ENCODE measurements around the gene MOCS3. TPM values are rescaled to one million over a fixed set of nuclear protein-coding genes. Genes with fewer than 3 reads are reported as not detected.

MOCS3 gene
- total and polyA plus RNA-seq, 2 donors (not counting 3 experiments of a cell fraction or from before 2014, with no cell fraction given), result 3.2 to 3.6 TPM

DNA sequence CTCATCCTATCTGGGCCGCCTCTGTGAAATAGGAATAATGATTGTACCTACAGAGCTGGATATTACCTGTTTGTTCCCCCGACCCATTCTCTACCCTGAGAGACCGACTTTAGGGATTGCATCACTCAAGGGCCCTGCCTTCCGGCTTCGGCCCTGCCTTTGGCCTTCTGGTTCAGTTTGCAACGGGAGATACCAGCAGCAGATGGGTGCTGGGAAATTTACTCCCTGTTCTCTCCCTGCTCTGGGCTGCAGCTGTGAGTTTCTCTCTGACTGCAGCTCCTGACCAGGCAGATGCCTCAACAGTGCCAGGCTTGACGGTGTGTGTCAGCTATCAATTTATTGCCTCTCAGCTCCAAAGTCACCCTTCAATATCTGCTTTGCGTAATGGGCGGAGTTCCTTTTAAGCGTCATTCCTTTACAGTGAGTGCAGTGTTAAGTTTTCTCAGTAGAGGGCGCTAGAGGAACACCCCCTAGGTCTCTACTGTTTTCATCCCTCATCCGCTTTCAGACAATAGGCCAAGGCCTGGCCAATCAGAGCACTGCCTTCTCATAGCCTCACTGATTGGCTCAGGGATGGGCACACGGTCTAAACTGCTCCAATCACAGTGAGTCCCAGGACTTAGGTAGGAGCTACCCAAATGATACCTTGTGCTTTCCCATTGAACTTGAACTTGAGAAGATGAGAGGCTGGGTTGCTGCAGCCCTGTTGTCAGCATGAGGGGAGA is 34.3 kb downstream of the MOCS3 start:
- no peak overlapping the region for H3K27ac ChIP-seq (ENCODE audit: insufficient read depth, low read depth, low read length)
- no peaks in the 10 kb centered on the region for H3K79me2 ChIP-seq (ENCODE audit: control insufficient read depth, insufficient read depth, low read length)
- peaks cover 4 to 6% of the 10 kb centered on the region in 2 experiments for H3K27me3 ChIP-seq (ENCODE audit: control insufficient read depth in 2 of 2, insufficient read depth in 2 of 2, low read length in 2 of 2)
- ChIA-PET CTCF (interaction anchor here (0.7 to 10.1 kb wide), 12 partner anchors 8 to 361 kb away, joined by 3 to 311 read pairs (median 4); no protein-coding TSS in a partner anchor), POLR2A (interaction anchor here (0.6 kb wide), 1 partner anchor 560 kb away, joined by 4 read pairs; no protein-coding TSS in a partner anchor)
- no peaks in the 10 kb centered on the region for H4K20me1 ChIP-seq (replicated peaks; ENCODE audit: control insufficient read depth, extremely low read depth, insufficient read depth, low read length)
- no peak overlapping the region for H2AFZ ChIP-seq (ENCODE audit: low read depth, low read length)
- intact Hi-C loops (cut with micrococcal nuclease) (loop anchor here (1.0 kb wide), 1 partner anchor 313 kb away; no protein-coding TSS in a partner anchor), dilution Hi-C loops (cut with MboI; ENCODE audit: extremely low pct_ligation_motif_present, low sequenced_read_pairs) (no loop called here)
- no peak overlapping the region for H3K4me2 ChIP-seq (ENCODE audit: insufficient read depth, low read length)
- FAIRE-seq (peak; percentile 75), DNase-seq (ENCODE audit: low read depth, low spot score) (peak; percentile 69)
- H3K36me3 ChIP-seq (ENCODE audit: control insufficient read depth in 2 of 2, extremely low read depth in 1 of 2, insufficient read depth in 2 of 2, low read length in 2 of 2), result no peaks in the 10 kb centered on the region
- H3K9me1 ChIP-seq (replicated peaks; ENCODE audit: control insufficient read depth, extremely low read depth, insufficient read depth, low read length), result no peaks in the 10 kb centered on the region
- H3K9me3 ChIP-seq (replicated peaks; ENCODE audit: control insufficient read depth, insufficient read depth, low read length), result no peaks in the 10 kb centered on the region
- H3K9ac ChIP-seq (replicated peaks; ENCODE audit: extremely low read depth, insufficient read depth, low read length), result no peak overlapping the region
- no TSS peak for BruUV-seq (replicated peaks)
- TF ChIP-seq, protein P1, sequence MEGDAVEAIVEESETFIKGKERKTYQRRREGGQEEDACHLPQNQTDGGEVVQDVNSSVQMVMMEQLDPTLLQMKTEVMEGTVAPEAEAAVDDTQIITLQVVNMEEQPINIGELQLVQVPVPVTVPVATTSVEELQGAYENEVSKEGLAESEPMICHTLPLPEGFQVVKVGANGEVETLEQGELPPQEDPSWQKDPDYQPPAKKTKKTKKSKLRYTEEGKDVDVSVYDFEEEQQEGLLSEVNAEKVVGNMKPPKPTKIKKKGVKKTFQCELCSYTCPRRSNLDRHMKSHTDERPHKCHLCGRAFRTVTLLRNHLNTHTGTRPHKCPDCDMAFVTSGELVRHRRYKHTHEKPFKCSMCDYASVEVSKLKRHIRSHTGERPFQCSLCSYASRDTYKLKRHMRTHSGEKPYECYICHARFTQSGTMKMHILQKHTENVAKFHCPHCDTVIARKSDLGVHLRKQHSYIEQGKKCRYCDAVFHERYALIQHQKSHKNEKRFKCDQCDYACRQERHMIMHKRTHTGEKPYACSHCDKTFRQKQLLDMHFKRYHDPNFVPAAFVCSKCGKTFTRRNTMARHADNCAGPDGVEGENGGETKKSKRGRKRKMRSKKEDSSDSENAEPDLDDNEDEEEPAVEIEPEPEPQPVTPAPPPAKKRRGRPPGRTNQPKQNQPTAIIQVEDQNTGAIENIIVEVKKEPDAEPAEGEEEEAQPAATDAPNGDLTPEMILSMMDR (IDR thresholded peaks at IDR 0.05; ENCODE audit: extremely low read depth in 1 of 2, insufficient read depth in 1 of 2, low read depth in 1 of 2, low read length in 2 of 2), result peak; percentile 59 to 67
- TF ChIP-seq MYC (IDR thresholded peaks at IDR 0.05; ENCODE audit: low read depth, low read length), result no peak
- no peaks in the 10 kb centered on the region for H3K4me1 ChIP-seq (ENCODE audit: control insufficient read depth, extremely low read depth, insufficient read depth, low read length)
- H3K4me3 ChIP-seq (replicated peaks in 1 of 3; ENCODE audit: insufficient read depth in 1 of 3, low read depth in 1 of 3, low read length in 3 of 3), result no peak overlapping the region

DNA sequence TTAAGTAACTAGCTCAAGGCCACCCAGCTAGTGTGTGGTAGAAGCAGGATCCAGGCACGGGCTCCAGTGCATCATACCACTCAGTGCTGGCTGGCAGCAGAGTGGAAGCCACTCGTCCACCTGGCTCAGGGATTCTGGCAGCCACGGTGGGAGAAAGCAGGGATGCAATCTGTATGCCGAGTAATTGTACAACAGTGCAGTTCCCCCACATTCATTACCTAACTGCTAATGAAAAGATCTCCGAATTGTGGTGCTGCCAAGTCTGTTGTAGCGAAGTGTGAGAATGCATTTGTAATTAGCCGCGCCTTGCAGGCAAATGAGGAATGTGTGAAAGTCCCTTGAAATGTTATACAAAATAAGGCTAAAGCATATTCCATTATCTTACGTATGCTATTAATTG is 35.3 kb downstream of the MOCS3 start:
- FAIRE-seq (no peak), DNase-seq (ENCODE audit: low read depth, low spot score) (no peak)
- ChIA-PET POLR2A (interaction anchor here (0.6 kb wide), 1 partner anchor 559 kb away, joined by 4 read pairs; no protein-coding TSS in a partner anchor), CTCF (interaction anchor here (1.1 to 10.1 kb wide), 5 partner anchors 12 to 331 kb away, joined by 3 to 311 read pairs (median 22); no protein-coding TSS in a partner anchor)
- no peaks in the 10 kb centered on the region for H3K4me1 ChIP-seq (ENCODE audit: control insufficient read depth, extremely low read depth, insufficient read depth, low read length)
- H3K4me3 ChIP-seq (replicated peaks in 1 of 3; ENCODE audit: insufficient read depth in 1 of 3, low read depth in 1 of 3, low read length in 3 of 3), result no peak overlapping the region
- H3K27ac ChIP-seq (ENCODE audit: insufficient read depth, low read depth, low read length), result no peak overlapping the region
- H3K27me3 ChIP-seq (ENCODE audit: control insufficient read depth in 2 of 2, insufficient read depth in 2 of 2, low read length in 2 of 2), result peaks cover 4 to 6% of the 10 kb centered on the region in 2 experiments
- no TSS peak for BruUV-seq (replicated peaks)
- H3K9ac ChIP-seq (replicated peaks; ENCODE audit: extremely low read depth, insufficient read depth, low read length), result no peak overlapping the region
- TF ChIP-seq POLR2AphosphoS5 (IDR thresholded peaks at IDR 0.05; ENCODE audit: insufficient read depth, low read depth, low read length), result no peak
- TF ChIP-seq JUN (IDR thresholded peaks at IDR 0.05; ENCODE audit: borderline replicate concordance, insufficient read depth, insufficient read length, low read depth), result no peak
- TF ChIP-seq, protein P2, sequence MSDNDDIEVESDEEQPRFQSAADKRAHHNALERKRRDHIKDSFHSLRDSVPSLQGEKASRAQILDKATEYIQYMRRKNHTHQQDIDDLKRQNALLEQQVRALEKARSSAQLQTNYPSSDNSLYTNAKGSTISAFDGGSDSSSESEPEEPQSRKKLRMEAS (IDR thresholded peaks at IDR 0.05; ENCODE audit: insufficient read depth, insufficient read length), result no peak
- no peak for TF ChIP-seq MYC (IDR thresholded peaks at IDR 0.05; ENCODE audit: low read depth, low read length)
- H3K9me3 ChIP-seq (replicated peaks; ENCODE audit: control insufficient read depth, insufficient read depth, low read length), result no peaks in the 10 kb centered on the region
- H3K36me3 ChIP-seq (ENCODE audit: control insufficient read depth in 2 of 2, extremely low read depth in 1 of 2, insufficient read depth in 2 of 2, low read length in 2 of 2), result no peaks in the 10 kb centered on the region
- H3K79me2 ChIP-seq (ENCODE audit: control insufficient read depth, insufficient read depth, low read length), result no peaks in the 10 kb centered on the region
- dilution Hi-C loops (cut with MboI; ENCODE audit: extremely low pct_ligation_motif_present, low sequenced_read_pairs) (no loop called here), intact Hi-C loops (cut with micrococcal nuclease) (loop anchor here (1.0 kb wide), 1 partner anchor 312 kb away; no protein-coding TSS in a partner anchor)
- no peak overlapping the region for H2AFZ ChIP-seq (ENCODE audit: low read depth, low read length)
- H3K4me2 ChIP-seq (ENCODE audit: insufficient read depth, low read length), result no peak overlapping the region
- H4K20me1 ChIP-seq (replicated peaks; ENCODE audit: control insufficient read depth, extremely low read depth, insufficient read depth, low read length), result no peaks in the 10 kb centered on the region
- H3K9me1 ChIP-seq (replicated peaks; ENCODE audit: control insufficient read depth, extremely low read depth, insufficient read depth, low read length), result no peaks in the 10 kb centered on the region
